NOMO-1 treated with DMSO at 0.1 percent for 48 hours (cell line): Measurements from ENCODE around the gene R3HCC1L.

Experiments
- DNase-seq: peaks from one replicate; lab custom pipeline; 2025; ENCODE audit not compliant: unreplicated experiment; lab: John Stamatoyannopoulos, UW

R3HCC1L gene

DNA sequence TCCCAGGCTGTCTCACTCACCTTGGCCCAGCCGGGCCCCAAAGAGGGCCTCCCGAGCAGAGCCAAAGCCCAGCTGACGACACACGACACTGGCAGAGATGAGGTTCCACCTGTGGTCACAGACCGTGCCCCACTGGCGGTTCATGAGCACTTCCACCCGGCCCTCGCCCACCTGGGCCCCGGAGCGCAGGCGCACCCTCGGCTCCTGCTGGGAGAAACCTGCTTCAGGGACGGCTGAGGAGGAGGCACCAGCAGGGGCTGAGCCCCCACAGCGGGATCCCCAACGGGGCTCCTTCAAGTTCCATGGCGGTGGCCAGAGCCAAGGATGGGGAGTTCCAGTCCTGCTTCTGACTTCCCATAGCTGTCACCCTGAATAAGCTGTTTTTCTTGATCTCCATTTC, 123.5 kb downstream of the R3HCC1L start:
- DNase-seq = no peak

DNA sequence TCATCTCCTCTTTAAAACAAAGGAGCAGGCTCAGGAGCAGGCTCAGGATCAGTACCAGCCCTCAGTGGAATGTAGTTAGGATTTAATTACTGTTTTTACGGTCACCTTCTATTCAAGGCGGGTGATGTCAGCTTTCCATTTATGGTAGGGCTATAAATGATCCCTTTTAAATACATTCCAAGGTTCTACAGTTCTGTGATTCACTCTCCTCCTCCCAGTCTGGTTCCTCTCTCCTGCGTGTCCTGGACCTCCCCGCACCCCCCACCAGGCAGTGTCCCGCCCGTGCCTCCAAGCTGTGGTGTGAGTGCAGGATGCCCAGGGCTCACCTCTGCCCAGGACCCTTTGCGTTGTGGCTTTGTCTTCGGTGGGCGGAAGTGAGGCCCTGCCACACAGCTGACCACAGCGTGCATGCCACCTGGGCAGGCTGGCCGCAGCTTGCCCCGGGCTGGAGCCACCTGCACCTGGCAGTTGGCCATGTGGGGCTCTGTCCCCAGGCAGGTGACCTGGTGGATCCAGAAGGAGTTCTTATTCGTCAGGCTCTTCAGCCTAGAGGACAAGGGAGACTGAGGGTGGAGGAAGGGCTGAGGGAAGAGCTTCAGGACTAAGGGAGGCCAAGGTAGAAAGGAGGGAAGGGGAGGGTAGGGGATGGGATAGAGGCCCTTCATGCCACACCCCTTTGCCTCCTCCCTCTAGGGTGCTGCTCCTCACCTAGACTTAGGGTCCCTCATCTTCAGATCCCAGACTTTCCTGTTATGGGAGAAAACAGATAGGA, 124.4 kb downstream of the R3HCC1L start:
- DNase-seq = no peak

DNA sequence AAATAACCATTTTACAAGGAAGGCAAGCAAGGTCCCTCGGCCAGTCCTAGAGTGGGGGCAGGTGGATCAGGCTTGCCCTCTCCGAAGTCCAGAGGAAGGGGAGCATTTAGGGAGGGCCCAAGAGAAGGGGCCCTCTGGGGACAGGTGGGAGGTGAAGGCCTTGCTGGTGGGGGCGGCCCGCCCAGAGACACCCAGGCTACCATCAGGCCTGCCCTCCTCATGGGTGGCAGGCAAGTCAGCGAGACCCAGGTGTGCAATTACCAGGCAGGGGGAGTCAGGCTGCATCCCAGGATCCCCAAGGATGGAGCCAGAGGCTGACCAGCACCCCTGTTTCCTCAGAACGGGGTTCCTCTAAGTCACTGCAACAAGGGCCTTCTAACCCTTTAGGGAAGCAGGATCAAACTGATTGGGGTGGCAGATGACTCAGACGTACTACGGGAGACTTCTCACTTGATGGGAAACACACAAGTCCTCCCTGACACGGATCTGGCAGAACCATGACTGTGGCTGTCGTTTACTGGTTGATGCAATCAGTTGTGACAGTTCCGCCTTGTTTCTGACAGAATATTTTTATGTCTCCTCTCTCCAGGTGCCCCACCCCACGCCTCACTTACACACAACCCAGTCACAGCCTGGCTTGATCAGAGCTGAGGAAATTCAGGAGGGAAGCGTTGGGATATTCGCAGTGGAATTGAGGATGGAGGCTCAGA, 125.3 kb downstream of the R3HCC1L start:
- DNase-seq = peak; percentile 90

DNA sequence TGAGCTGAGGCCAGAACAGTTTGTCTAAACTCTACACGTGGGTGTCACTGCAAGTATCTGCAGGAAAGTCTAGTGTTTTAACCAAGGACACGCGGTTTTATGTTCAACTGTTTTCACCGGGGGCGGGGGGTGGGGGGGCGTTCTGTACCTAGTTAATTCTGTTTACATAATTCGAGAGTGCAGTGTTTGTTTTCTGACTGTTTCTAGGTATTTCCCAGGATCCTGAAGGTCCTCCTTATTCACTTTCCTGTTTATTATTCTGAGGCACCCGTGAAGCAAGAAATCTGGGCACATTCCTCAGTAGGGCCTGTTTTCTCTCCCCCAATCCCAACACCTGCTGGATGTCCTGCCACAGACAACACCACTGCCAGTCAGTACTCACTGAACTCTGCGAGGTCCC, 125.9 kb downstream of the R3HCC1L start:
- DNase-seq = no peak

DNA sequence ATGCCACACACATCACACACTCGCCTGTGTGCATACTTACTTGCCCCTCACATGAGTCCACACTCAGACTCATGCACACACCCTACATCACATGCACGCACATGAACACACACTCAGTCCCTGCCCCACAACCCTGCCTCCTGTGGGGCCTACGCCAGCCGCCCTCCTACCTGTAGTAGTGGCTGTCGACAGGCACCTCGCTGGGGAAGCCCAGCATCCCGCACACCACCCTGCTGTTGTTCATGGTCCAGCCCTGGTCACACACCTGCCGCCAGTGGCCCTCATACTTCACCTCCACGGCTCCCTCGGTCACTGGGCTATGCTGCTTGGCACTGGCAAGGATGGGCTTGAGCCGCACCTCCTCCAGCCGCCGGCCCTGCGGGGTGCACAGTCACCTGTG, 126.3 kb downstream of the R3HCC1L start:
- DNase-seq = no peak

DNA sequence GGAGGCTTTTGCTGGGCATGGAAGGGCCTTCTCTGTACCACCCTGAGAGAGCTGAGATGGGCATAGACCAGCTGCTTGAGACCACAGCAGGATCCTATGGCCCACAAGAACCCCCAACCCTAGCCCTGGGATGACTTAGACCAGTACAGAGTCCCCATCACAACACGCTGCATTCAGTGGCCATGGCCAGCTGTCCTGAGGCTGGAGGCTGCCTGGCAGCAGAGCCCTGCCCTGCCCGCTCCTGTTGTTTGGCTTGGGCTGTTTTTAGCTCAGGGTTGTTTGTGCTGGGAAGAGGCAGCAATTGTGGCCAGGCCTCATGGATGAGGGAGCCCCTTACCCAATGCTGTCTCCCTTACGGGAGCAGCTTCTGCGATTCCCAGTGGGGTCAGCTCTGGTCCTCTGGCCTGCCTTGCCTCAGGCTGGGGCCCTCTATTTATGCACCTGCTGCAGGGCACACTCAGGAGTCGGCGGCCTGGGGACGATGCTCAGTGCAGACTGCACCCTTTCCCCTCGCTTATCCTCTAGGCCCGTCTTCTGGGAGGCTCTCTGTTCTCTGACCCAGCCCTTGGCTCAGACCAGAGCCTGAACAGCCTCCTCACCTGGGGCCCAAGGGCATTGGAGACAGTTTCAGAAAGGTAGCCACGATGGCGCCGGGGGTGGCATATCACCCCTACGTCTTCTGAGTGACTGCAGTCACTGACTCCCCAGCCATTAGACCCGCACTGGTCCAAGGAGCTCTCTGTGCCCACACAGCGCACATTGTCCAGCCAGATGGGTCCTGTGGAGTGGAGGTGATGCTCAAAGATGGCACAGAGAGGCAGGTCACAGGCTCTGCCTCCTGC, 127.2 kb downstream of the R3HCC1L start:
- DNase-seq = peak; percentile 2

DNA sequence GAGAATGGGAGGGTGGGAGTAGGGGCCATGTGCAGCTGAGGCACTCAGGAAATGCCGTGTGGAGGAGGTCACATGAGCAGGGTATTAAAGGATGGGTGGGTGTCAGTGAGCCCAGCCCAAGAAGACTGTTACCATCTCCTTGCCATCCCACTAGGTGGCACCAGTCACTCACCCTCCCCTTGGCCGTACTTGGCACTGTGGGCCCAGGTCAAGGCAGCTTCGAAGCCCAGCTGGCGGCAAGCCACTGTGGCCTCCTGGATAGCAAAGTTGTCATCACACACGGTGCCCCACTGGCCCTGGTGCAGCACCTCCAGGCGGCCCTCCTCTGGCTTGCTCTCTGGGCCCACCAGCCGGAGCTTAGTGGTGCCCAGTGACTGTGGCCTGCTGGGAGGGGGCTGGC, 128.1 kb downstream of the R3HCC1L start:
- DNase-seq = peak; percentile 49

DNA sequence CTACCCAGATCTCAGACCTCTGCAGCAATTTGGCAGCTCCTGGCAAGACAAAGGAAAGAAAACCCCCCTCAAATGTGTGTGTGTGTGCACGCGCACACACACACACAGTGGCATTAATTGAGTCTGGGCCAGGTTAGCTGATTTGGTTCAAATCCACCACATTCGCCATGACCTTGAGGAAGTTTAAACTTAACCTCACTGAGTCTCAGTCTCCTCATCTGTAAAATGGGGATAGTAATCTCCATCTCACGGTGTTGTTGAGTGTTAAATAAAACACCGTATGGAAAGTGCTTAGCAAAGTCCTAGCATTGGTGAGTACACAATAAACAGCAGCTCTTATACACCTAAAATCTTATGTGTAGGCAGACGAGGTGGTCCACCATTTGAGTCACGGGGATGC, 128.6 kb downstream of the R3HCC1L start:
- no peak for DNase-seq

DNA sequence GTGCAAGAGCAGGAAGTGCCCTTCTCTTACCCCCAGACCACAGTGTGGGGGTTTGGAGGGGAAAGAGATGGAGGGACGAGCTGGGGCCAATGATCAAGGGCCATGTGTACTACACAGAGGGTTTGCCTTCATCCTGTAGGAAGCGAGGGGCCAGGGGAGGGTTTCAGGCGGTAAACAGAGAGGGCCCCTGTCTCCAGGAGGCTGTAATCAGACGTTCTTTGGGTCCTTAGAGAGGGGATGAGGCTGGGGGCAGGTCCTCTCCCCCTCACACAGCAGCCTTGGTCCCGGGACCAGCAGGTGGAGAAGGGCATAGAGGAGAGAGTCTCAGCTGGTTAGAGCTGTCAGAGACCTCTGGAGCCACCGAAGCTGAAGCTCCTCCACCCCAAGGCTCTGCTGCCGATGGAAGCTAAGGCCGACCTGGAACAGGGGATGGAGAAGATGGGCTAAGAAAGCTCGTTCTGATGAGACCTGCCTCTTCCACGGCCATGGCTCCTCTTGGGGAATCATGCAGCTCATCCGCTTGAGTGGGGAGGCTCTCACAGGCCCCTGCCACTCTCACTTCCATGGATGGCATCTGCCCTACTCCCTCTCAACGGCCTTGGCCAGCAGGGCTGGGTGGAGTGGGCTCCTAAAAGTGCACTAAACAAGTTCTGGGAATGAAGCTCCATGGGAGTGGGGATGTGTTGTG, 130.1 kb downstream of the R3HCC1L start:
- DNase-seq = no peak

DNA sequence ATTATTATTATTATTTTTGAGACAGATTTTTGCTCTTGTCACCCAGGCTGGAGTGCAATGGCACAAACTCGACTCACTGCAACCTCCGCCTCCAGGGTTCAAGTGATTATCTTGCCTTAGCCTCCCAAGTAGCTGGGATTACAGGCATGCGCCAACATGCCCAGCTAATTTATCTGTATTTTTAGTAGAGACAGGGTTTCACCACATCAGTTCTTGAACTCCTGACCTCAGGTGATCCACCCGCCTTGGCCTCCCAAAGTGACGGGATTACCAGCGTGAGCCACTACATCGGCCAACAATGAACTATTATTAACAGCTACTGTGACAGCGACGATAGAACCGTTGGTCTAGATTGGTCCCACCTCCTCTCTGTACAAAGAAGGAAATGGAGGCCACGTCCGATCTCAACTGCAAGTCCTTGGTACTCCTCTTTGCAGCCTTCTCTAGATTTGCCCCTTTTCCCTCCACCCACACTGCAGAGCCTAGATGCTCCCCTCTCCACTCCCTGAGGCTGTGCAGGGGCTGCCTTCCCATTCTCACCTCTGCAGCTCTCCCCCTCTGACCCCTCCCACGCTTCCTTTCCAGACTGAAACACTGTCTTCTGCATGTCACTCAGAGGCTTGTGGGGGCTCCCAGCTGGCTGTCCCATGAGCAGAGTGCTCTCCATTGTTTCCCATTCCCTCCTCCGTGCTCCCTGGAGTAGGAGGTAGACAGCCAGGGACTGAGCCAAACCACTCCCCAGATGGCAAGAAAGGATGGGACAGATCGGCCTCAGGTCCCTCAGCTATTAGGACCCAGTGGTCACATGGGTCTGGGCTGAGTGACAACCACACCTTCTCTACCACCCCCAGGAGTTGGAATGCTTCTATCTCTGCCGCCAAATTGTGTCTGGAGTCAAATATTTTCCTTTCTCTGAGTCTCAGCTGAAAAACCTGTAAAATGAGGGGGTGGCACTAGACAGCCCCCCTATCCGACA, 131.2 kb downstream of the R3HCC1L start:
- peak; percentile 28 for DNase-seq

DNA sequence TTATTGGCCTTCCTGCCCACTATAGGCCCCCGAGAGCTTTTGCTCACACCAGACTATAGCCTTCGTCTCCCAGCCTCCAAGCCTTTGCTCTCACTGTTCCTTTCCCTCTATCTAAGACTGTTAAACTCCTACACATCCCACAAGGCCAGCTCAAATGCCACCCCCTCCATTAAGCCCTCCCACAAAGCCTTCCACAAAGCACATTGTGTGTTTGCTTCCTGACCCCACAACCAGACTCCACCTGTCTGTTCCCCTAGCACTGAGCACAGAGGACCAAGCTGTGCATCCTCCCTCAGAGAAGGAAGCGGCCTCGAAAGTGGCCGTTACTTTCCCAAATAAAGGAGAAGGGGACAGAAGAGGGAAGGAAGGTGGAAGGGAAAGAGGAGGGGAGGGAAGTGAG, 132.2 kb downstream of the R3HCC1L start:
- no peak for DNase-seq

DNA sequence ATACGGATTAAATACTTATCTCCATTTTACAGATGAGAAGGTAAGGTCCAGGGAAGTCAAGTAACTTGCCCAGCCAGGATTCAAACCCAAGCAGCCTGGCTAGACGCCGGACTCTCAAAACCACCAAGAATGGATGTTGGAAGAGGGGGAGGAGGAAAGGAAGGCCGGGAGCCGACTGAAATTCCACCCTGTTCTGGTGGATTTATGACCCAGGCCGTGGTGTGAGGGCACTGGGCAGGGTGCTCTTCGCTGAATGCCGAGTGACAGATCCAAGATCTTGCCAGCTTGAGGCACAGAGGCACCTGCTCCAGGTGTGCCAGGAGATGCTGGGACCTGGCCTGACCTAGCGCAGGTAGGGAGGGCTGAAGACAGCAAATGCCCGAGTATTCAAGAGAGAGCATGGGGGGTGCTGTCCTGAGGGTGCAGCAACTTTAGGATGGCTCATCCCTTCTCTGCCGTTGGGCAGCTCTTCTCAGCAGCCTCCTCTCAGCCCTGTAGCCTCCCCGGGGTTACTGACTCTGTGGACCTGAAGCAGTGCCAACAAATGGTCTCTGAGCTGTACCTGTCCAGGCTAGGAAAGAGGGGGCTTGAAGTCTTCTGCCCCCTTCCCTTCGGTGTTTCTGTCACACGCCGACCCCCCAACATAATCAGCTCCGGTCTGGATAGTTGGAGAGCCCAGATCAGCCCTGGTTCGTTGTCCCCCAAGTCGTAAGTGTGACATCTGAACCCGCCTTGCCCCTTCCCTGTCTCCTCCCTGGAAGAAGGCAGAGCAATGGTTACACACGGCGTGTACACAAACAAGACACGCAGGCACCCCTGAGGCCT, 132.8 kb downstream of the R3HCC1L start:
- DNase-seq = no peak

DNA sequence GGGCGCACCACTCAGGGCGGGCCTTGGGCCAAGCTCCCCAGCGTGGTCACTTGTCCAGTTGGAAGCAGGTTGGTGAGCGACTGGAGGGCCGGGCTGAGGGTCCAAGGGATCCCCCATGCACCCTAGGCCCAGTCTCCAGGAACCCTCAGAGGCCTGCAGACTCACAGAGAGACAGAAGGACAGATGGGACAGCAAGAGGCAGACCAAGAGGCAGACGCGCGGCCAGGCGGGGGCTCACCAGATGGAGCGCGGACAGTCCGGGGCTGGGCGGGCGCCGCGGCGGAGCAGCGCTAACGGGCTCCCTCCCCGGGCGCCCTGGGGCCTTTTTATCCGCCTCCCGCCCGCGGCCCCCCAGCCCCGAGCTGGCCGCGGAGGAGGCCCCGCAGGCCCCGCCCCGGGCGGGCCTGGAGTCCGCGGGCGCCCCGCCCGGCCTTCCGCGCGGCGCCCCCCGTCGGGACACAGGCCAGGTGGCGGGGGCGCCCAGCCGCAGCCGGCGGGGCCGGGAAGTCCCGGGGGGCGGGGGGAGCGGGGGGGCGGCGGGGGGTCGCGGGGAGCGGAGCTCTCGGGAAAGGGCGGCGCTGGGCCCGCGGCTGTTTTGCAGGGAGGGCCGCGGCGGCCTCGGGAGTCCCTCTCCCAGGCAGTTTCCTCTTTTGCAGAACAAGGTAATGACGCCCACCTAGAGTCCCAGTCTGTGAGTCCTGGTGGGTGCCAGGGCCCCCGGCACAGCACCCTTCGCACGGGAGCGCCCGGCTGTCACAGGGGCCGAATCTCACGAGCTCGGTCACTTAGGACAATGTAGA, 133.6 kb downstream of the R3HCC1L start, which contains the start of gene LOXL4:
TSS of gene LOXL4 (minus strand) at position 301 of the 800 bp plus-strand sequence. CDS start 5,175 bp downstream, outside the sequence.
- peak; percentile 16 for DNase-seq

DNA sequence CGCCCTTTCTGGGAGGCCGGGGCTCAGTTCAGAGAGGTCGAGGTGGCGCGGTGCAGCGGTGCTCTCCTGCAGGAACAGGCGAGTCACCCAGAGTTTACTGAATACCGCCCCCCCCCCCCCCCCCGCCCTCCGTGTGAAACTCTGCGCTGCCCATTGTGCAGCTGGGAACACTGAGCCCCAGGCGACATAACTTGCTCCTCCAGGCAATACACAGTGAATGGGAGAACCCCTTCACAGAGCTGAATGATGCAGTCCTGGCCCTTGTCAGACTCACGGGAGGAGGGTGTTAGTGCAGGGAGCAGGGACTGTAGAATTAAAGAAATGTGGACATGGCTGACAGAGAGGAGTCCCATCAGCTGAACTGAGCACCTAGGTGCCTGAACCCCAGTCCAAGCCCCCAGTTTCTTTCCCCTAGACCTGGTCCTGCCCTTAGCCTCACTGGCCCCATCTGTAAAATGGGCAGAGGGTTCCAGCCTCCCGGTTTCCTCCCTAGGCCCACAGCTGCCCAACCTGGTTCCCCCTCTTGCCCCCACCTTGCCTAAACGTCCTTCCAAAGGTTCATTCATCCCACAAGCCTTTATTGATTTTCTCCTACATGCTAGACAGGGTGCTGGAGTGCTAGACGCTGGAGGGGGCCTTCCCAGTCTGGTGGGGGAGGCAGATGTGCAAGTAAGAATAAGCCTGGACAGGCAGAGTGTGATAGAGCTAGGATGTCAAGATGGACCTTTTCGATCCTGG, 134.4 kb downstream of the R3HCC1L start:
- no peak for DNase-seq

DNA sequence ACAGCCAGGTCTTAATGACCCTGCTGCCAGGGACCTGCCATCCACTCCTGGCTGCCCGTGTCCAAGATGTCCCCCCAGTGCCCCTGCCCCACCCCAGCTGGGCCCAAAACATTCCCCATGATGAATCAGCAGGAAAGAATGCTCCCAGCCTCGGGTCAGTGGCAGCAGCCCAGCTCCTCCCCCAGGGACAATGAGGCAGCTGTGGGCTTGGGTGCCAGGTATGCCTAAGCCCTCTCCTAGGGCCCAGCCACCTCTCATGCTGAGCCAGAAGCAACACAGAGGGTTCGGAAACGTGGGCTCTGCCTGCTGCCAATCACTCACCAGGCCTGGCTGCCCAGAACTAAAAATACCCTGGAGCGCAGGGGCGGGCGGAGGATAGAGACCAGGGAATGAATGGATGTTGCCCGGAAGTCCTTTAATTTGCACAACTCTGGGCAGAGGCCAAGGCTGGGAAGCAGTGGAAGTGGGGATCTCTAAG, 135.0 kb downstream of the R3HCC1L start:
- DNase-seq = no peak

DNA sequence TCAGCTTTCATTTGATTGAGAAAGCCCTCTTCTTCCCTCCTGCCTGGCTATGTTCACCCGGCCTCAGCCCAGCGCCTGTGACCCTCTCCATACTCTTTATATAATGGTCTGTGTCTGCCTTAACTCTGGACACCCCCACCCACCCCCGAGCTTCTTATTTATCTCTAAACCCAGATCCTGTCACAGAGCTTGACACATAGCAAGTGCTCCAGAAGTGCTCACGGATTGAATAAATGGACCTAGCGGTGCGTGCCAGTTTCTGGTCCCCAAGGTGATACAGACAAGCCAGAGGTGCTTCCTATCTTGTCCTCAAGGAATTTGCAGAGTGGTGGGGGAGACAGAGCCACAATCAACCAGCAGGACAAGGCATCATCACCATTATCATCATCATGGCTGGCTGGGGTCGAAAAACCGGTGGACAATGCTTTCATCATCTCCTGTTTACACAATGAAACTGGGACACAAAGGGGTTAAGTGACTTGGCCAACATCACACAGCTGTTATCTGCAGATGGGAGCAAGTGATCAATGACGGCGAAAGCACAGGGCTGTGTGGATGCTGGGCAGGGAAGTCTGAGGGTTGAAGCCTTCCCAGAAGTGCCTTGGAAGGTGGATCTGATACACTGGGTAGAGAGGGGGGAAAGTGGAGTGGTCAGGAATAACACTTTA, 135.8 kb downstream of the R3HCC1L start:
- DNase-seq = no peak

DNA sequence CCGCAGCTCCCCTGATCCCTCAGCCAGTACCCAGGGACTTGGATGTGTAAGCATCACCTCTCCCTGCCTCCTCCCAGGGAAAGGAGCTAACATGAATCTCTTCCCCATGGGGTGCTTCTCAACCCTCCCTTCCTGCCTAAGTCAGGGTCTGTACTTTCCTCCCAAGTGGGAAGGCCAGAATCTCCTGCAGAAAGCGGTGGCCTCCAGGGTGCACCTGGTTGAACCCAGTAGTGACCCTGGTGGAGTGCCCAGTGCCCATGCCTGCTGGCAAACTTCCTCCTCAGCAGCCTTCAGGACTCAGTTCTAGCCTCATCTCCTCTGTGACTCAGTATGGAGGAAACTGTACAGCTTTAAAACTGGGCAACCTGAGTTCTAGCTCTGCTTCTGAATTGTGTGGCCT, 136.3 kb downstream of the R3HCC1L start:
- no peak for DNase-seq
